ENCODE measurements around the gene PBLD.

PBLD gene

DNA sequence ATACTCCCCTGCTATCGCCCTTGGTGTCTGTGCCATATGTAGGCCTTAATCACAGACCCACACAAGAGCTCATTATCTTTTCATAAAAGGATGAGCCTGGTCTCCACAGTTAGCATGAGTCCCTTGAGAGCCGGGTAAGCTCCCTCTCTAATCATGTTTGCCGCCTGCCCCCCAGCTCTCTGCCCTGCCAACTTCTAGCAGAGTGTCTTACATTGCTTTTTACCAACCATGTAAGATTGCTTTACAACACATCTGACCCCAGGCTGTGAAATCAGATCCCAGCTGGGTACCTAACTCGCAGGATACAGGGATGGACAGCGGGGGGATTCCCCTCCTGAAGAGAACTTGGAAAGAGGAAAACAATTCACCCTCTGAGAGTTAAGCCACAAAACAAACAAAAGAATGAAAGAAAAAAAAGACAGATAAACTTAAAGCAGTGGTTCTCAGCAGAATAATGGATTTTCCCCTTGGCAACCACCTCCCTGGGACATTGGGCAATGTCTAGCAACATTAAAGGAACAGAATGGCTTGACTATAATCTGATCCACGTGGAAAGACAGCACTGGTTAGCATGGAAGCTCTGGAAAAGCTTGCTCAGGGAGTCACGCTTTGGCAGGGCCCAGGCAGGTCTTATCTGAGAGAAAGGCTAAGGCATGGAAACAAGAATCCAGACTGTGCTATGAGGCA is 61.4 kb downstream of the PBLD start:
- H3K4me3 ChIP-seq (ENCODE audit: severe bottlenecking), result no peak overlapping the region
- TF ChIP-seq, protein P1, sequence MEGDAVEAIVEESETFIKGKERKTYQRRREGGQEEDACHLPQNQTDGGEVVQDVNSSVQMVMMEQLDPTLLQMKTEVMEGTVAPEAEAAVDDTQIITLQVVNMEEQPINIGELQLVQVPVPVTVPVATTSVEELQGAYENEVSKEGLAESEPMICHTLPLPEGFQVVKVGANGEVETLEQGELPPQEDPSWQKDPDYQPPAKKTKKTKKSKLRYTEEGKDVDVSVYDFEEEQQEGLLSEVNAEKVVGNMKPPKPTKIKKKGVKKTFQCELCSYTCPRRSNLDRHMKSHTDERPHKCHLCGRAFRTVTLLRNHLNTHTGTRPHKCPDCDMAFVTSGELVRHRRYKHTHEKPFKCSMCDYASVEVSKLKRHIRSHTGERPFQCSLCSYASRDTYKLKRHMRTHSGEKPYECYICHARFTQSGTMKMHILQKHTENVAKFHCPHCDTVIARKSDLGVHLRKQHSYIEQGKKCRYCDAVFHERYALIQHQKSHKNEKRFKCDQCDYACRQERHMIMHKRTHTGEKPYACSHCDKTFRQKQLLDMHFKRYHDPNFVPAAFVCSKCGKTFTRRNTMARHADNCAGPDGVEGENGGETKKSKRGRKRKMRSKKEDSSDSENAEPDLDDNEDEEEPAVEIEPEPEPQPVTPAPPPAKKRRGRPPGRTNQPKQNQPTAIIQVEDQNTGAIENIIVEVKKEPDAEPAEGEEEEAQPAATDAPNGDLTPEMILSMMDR (IDR thresholded peaks at IDR 0.05; ENCODE audit: poor library complexity, severe bottlenecking), result no peak
- no peaks in the 10 kb centered on the region for H3K4me1 ChIP-seq (ENCODE audit: insufficient read depth, poor library complexity, severe bottlenecking)
- H3K27ac ChIP-seq (ENCODE audit: poor library complexity, severe bottlenecking), result no peak overlapping the region
- DNase-seq (ENCODE audit: low spot score) (no peak), ATAC-seq (ENCODE audit: low read depth) (no peak)
- H3K36me3 ChIP-seq (ENCODE audit: low read depth), result no peaks in the 10 kb centered on the region
- no peaks in the 10 kb centered on the region for H3K9me3 ChIP-seq (ENCODE audit: severe bottlenecking)
- no peaks in the 10 kb centered on the region for H3K27me3 ChIP-seq (ENCODE audit: insufficient read depth, poor library complexity, severe bottlenecking)

DNA sequence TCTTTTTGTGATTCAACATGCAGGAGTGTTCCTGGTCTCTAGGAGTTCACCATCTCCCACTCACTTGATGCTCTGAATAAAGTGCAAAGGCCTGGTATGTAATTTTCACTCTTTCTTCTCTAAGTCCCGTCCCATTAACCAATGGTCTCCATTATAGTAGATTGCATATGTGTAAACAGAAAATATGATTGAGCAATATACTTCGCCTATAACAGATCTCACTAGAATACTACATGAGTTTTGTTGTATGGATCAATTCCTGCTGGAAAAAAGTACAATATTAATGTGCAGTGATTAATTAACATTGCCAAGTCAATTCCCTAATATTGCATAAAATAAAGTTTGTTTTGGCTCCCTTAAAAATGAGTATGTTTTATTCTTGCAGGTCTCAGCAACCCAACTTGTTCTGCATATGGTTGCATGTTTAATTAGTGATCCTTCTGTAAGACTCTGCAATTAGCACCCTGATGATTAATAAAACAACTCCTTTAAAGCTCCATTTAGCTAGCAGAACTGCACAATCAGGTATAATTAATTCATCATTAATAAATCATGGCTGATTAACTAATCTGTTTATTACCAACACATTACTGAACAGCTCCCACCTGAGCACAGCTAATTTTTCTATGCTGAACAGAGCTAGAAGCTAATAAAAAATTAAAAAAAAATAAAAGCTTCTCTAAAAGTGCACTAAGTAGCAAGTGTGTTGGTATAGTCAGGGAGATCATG is 63.0 kb downstream of the PBLD start:
- DNase-seq (ENCODE audit: low spot score), result no peak
- no peaks in the 10 kb centered on the region for H3K36me3 ChIP-seq (ENCODE audit: low read depth)
- no peaks in the 10 kb centered on the region for H3K27me3 ChIP-seq (ENCODE audit: insufficient read depth, poor library complexity, severe bottlenecking)
- TF ChIP-seq, protein P1 (IDR thresholded peaks at IDR 0.05; ENCODE audit: poor library complexity, severe bottlenecking), result no peak
- no peak overlapping the region for H3K4me3 ChIP-seq (ENCODE audit: severe bottlenecking)
- no peak overlapping the region for H3K27ac ChIP-seq (ENCODE audit: poor library complexity, severe bottlenecking)
- no peaks in the 10 kb centered on the region for H3K4me1 ChIP-seq (ENCODE audit: insufficient read depth, poor library complexity, severe bottlenecking)
- ATAC-seq (ENCODE audit: low read depth), result no peak
- no peaks in the 10 kb centered on the region for H3K9me3 ChIP-seq (ENCODE audit: severe bottlenecking)

DNA sequence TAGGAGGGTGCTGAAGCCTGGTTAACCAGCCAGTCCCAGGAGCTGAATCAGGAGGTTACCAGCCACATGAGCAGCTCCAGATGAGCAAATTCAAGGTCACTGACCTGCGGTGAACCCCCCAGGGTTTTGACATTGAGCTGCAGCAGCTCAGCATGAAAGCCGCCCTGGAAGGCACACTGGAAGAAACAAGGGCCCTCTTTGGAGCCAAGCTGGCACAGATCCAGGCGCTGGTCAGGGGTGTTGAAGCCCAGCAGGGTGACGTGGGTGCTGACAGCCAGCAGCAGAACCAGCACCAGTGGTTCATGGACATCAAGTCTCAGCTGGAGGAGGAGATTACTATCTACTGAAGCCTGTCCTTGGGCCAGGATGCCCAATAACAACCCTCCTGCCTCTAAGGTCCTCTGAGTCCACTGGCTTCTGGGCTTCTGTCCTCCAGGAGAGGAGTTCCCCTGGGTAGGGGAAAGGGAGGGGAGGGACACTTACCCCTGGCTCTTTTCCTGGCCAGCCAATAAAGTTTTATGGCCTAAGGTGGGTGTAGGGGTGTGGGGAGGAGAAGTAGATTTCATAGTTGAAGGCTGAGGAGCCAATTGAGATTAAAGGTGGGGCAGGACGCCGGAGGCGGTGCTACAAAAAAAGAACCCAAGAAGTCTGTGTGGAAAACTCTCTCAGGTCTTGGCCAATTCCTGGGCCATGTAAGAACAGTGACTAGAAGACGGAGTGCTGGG is 71.4 kb downstream of the PBLD start:
- no peak overlapping the region for H3K27ac ChIP-seq (ENCODE audit: poor library complexity, severe bottlenecking)
- H3K27me3 ChIP-seq (ENCODE audit: insufficient read depth, poor library complexity, severe bottlenecking), result no peaks in the 10 kb centered on the region
- no peaks in the 10 kb centered on the region for H3K9me3 ChIP-seq (ENCODE audit: severe bottlenecking)
- ATAC-seq (ENCODE audit: low read depth), result no peak
- H3K36me3 ChIP-seq (ENCODE audit: low read depth), result no peaks in the 10 kb centered on the region
- DNase-seq (ENCODE audit: low spot score), result no peak
- no peaks in the 10 kb centered on the region for H3K4me1 ChIP-seq (ENCODE audit: insufficient read depth, poor library complexity, severe bottlenecking)
- no peak overlapping the region for H3K4me3 ChIP-seq (ENCODE audit: severe bottlenecking)
- TF ChIP-seq, protein P1 (IDR thresholded peaks at IDR 0.05; ENCODE audit: poor library complexity, severe bottlenecking), result no peak

DNA sequence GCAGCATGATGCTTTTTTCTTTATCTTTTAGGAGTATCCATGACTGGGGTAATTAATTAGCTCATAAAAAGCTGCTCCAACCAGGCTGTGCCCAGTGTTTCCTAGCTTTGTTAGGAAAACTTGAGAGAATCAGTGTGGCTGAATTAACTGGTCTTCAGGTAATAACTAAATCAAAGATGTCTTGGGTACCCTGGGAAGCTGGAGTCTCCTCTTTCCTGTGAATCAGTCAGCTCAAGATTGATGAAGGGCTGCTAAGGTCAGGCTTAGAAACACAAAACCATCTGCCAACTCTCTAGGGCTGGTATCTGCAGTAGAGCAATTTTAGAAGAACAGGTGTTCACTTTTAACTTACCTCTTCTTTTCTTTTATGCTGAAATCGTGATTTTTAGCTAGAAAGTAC is 79.4 kb downstream of the PBLD start:
- Histone ChIP-seq H3K27me3 (ENCODE audit: insufficient read depth, poor library complexity, severe bottlenecking) (no peaks in the 10 kb centered on the region), H3K4me3 (ENCODE audit: severe bottlenecking) (no peak overlapping the region), H3K9me3 (ENCODE audit: severe bottlenecking) (no peaks in the 10 kb centered on the region), H3K36me3 (ENCODE audit: low read depth) (no peaks in the 10 kb centered on the region), H3K4me1 (ENCODE audit: insufficient read depth, poor library complexity, severe bottlenecking) (no peaks in the 10 kb centered on the region), H3K27ac (ENCODE audit: poor library complexity, severe bottlenecking) (no peak overlapping the region)
- ATAC-seq (ENCODE audit: low read depth) (no peak), DNase-seq (ENCODE audit: low spot score) (no peak)
- TF ChIP-seq, protein P1 (IDR thresholded peaks at IDR 0.05; ENCODE audit: poor library complexity, severe bottlenecking), result no peak
